GM19455 (cell line): Measurements from ENCODE around the gene TMPRSS11A.

Source experiments
- ATAC-seq: cut with Tn5 transposase; IDR thresholded peaks from one replicate; pipeline ENCODE4 v1.9.1; 2021; ENCODE audit not compliant: unreplicated experiment

TMPRSS11A gene, protein sequence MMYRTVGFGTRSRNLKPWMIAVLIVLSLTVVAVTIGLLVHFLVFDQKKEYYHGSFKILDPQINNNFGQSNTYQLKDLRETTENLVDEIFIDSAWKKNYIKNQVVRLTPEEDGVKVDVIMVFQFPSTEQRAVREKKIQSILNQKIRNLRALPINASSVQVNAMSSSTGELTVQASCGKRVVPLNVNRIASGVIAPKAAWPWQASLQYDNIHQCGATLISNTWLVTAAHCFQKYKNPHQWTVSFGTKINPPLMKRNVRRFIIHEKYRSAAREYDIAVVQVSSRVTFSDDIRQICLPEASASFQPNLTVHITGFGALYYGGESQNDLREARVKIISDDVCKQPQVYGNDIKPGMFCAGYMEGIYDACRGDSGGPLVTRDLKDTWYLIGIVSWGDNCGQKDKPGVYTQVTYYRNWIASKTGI

GRCh38 chr4:67963356-67963755 is at the start of gene TMPRSS11A:
TMPRSS11A (minus strand) TSS chr4:67963493; CDS start chr4:67963393, 100 bp downstream.
- ATAC-seq: no peak

GRCh38 chr4:68011684-68012083 is 48.4 kb upstream of the TMPRSS11A start:
- ATAC-seq: no peak

- no peak for ATAC-seq
Measured at GRCh38 chr4:68002906-68003305, 39.6 kb upstream of the TMPRSS11A start.

DNA sequence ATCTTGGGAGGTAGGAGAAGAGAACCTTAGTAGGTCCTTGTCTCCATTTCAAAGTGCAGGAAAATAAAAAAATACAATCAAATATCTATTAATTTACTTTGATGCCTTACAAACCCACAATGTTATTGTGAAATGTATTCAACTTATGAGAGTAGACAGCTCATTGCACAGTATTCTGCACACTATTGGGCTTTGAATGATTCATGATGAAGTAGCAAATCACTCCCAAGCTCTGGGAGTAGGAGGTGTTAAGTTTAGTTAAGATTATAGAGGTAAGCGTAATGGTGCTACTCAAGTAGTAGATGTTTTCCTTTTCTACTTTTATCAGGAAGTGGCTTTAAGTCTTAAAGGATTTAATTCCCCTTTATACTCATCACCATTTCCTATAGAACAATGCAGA is 32.8 kb upstream of the TMPRSS11A start:
- no peak for ATAC-seq

GRCh38 chr4:67988991-67989390 is 25.7 kb upstream of the TMPRSS11A start:
- ATAC-seq: no peak

GRCh38 chr4:67983333-67983732 is 20.0 kb upstream of the TMPRSS11A start:
- no peak for ATAC-seq

DNA sequence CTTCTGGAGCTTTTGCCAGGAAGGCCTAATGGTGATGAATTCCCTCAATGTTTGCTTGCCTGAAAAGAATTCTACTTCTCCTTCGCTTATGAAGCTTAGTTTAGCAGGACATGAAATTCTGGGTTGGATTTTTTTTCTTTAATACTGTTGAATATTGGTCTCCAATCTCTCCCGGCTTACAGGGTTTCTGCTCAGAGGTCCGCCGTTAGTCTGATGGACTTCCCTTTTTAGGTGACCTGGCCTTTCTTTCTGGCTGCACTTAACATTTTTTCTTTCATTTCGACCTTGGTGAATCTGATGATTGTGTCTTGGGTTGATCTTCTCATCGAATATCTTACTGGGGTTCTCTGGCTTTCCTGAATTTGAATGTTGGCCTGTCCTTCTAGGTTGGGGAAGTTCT is 17.2 kb upstream of the TMPRSS11A start:
- ATAC-seq: no peak

DNA sequence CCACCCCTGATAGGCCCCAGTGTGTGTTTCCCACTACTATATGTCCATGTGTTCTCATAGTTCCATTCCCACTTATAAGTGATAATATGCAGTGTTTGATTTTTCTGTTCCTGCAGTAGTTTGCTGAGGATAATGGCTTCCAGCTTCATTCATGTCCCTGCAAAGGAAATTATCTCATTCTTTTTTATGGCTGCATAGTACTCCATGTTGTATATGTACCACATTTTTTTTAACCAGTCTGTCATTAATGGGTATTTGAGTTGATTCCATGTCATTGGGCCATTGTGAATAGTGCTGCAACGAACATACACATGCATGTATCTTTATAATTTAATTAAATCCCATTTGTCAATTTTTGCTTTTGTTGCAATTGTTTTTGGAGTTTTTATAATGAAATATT is 10.3 kb upstream of the TMPRSS11A start:
- no peak for ATAC-seq

GRCh38 chr4:67954890-67955289 is 8.4 kb downstream of the TMPRSS11A start:
- ATAC-seq: no peak

- ATAC-seq: no peak
Measured at GRCh38 chr4:67941074-67941473, 22.2 kb downstream of the TMPRSS11A start.

- no peak for ATAC-seq
Measured at GRCh38 chr4:67940506-67940905, 22.8 kb downstream of the TMPRSS11A start.

- ATAC-seq: no peak
Measured at GRCh38 chr4:67939195-67939594, 24.1 kb downstream of the TMPRSS11A start.

- no peak for ATAC-seq
Measured at GRCh38 chr4:67935888-67936287, 27.4 kb downstream of the TMPRSS11A start.

- no peak for ATAC-seq
Measured at GRCh38 chr4:67934628-67935027, 28.7 kb downstream of the TMPRSS11A start.

- ATAC-seq: no peak
Measured at GRCh38 chr4:67933755-67934154, 29.5 kb downstream of the TMPRSS11A start.

GRCh38 chr4:67933038-67933437 is 30.3 kb downstream of the TMPRSS11A start:
- ATAC-seq: no peak

DNA sequence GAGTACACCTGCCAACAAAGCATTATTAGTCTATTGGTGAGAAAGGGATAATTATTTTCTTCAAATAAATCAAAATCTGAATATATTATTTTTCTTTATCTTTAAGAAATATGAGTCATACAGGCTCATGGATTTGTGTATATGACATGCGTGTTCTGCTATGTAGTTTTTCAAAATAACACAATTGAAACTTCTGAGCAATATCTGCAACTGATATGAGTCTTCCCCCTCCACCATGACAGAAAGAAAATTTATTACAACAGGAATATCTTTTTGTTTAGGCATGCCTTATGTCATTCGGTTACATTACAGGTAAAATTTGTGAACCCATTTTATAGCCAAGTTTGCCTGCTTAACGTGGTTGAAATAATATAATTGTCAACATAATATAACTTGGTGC is 32.0 kb downstream of the TMPRSS11A start:
- ATAC-seq: no peak

DNA sequence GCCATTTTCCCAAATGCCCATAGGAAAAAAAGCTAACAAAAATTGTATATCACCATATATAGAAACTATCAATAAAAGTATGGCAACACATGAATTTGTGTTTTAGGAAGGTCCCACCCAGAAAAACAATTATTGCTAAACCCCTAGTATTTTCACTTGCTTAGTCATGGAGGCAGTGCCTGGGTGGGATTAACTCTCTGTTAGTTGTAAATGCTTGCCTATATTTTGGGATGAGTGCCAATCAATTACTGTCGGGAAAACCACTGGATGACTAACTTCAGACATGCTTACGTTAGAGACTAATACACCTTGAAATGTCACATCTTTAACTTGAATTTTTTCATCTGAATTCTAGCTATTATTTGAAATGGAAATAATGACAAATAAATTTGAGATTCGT is 33.9 kb downstream of the TMPRSS11A start:
- ATAC-seq: no peak

DNA sequence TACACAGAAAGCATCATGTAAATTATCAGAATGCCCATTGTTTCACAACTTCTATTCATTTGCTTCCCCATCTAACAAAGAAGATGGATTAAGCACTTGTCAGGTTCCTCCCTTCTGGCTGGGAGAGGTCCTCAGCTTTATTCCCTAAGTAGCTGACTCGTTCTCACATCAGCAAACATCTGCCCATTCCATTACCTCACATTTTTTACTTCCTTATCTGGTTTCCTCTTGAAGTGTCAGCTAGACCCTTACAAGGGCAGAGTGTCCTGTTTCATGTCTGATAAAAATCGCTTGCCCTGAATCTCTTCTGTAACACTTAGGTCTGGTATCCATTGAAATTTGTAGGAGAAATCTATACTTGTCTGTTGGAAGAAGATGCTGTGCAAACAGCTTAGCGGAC is 34.7 kb downstream of the TMPRSS11A start:
- ATAC-seq: no peak

DNA sequence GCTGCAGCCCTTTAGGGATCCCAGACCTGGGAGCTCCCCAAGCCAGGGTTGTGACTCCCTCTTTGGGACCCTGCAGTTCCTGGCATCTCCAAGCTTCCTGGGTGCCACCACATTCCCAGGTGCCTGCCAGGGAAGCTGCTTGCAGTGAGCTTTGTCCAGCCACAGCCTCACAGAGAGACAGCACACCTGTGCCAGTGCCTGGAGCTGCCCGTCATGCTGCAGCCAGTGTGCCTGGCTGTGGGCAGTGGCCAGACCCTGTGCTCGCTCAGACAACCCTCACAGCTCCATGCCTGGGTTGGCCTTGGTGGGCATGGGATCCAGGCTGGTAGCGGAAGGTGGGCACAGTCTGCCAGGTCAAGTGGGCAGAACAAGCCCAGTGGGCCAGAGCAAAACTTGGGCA is 36.0 kb downstream of the TMPRSS11A start:
- ATAC-seq: no peak

- ATAC-seq: no peak
Measured at GRCh38 chr4:67926485-67926884, 36.8 kb downstream of the TMPRSS11A start.

- no peak for ATAC-seq
Measured at GRCh38 chr4:67922697-67923096, 40.6 kb downstream of the TMPRSS11A start.

DNA sequence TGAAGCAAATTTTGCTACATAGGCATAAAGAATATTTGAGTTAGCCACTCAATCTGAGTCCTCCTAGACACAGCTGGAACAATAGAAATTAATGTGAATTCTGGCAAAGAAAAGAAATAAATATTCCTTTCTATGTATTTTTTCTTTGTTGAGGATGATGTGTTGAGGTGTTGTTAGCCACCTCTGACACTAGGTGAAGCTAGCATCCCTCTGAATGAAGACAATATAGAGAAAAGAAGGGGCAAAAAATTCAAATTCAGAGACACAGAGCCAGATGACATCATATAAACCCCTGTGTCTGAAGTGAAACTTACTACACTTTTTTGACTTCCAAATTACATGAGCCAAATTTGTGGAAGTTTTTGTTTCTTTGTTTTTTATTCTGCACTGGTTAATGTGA is 44.9 kb downstream of the TMPRSS11A start:
- ATAC-seq: no peak
